GM23338 (cell line): ENCODE data around the gene PRAC2. TPM values are rescaled to one million over a fixed set of nuclear protein-coding genes. Genes with fewer than 3 reads are reported as not detected.

Experiments used
- ATAC-seq: fragments of 200-7000 bp; cut with Tn5 transposase; 3 replicates; pipeline ENCODE4 v1.9.1; 2020
- DNase-seq: peaks from one replicate; pipeline ENCODE4 v3.0.0-alpha.2; 2015; ENCODE audit warnings: low spot score
- H2AFZ ChIP-seq: fragments of 200-600 bp; sonication (generic); 2 replicates; pipeline ENCODE4 v1.8.0; 2016; ENCODE audit warnings: antibody characterized with exemption, mild to moderate bottlenecking, moderate library complexity
- H3F3A ChIP-seq: fragments of 200-600 bp; sonication (generic); replicated peaks from 2 replicates; pipeline ENCODE4 v1.8.0; 2017; ENCODE audit warnings: antibody characterized with exemption, mixed run types, low read depth
- H3K27ac ChIP-seq: fragments of 200-600 bp; sonication (generic); 2 replicates; pipeline ENCODE4 v1.6.1; 2016; ENCODE audit warnings: low read depth
- H3K27me3 ChIP-seq: fragments of 200-600 bp; sonication (generic); 2 replicates; pipeline ENCODE4 v1.8.0; 2016; ENCODE audit warnings: mild to moderate bottlenecking, mixed run types, moderate library complexity; ENCODE audit not compliant: insufficient read depth
- H3K36me3 ChIP-seq: fragments of 200-600 bp; sonication (generic); 2 replicates; pipeline ENCODE4 v1.8.0; 2016; ENCODE audit warnings: mild to moderate bottlenecking; ENCODE audit not compliant: insufficient read depth
- H3K4me1 ChIP-seq: fragments of 200-600 bp; sonication (generic); 2 replicates; pipeline ENCODE4 v1.8.0; 2016; ENCODE audit warnings: mild to moderate bottlenecking, moderate library complexity; ENCODE audit not compliant: insufficient read depth
- H3K4me2 ChIP-seq: fragments of 200-600 bp; sonication (generic); 2 replicates; pipeline ENCODE4 v1.7.1; 2017; ENCODE audit warnings: mixed run types
- H3K4me3 ChIP-seq: fragments of 200-600 bp; sonication (generic); 2 replicates; pipeline ENCODE4 v1.6.1; 2016; ENCODE audit warnings: mixed run types
- H3K79me2 ChIP-seq: fragments of 200-600 bp; sonication (generic); replicated peaks from 2 replicates; pipeline ENCODE4 v1.8.0; 2017; ENCODE audit warnings: mild to moderate bottlenecking; ENCODE audit not compliant: insufficient read depth
- H3K9me2 ChIP-seq: fragments of 200-600 bp; sonication (generic); 2 replicates; pipeline ENCODE4 v1.8.0; 2017; ENCODE audit not compliant: insufficient read depth
- H4K20me1 ChIP-seq: fragments of 200-600 bp; sonication (generic); replicated peaks from 2 replicates; pipeline ENCODE4 v1.8.0; 2017; ENCODE audit warnings: mild to moderate bottlenecking; ENCODE audit not compliant: insufficient read depth
- H3K27ac Mint-ChIP-seq: 2 replicates; pipeline ENCODE4 v1.8.0; 2020; ENCODE audit warnings: inconsistent platforms, mild to moderate bottlenecking, moderate library complexity, mixed read lengths
- H3K27me3 Mint-ChIP-seq: 3 replicates; pipeline ENCODE4 v1.8.0; 2022; ENCODE audit warnings: low read depth, mild to moderate bottlenecking, moderate library complexity, mixed read lengths, inconsistent platforms; ENCODE audit not compliant: insufficient read depth, poor library complexity
- H3K36me3 Mint-ChIP-seq: 3 replicates; pipeline ENCODE4 v1.8.0; 2021; ENCODE audit warnings: low read depth, mild to moderate bottlenecking, inconsistent platforms, moderate library complexity, mixed read lengths
- H3K4me1 Mint-ChIP-seq: 3 replicates; pipeline ENCODE4 v1.8.0; 2020; ENCODE audit warnings: mild to moderate bottlenecking, inconsistent platforms, mixed read lengths
- H3K4me3 Mint-ChIP-seq: 3 replicates; pipeline ENCODE4 v1.8.0; 2021; ENCODE audit warnings: moderate library complexity, mild to moderate bottlenecking, inconsistent platforms, mixed read lengths
- H3K9me3 Mint-ChIP-seq: 3 replicates; pipeline ENCODE4 v1.8.0; 2020; ENCODE audit warnings: moderate library complexity, mild to moderate bottlenecking, inconsistent platforms, mixed read lengths
- EZH2 ChIP-seq: fragments of 200-600 bp; sonication (generic); IDR thresholded peaks from one replicate; pipeline ENCODE4 v1.8.0; 2017; ENCODE audit warnings: antibody characterized with exemption, mild to moderate bottlenecking, low read depth; ENCODE audit not compliant: unreplicated experiment
- polyA plus RNA-seq: library from polyadenylated mRNA; unstranded; fragments of >200 nt; fragmentation: Nextera tagmentation; extraction: Ambion mirVana; gene quantifications from 2 replicates; pipeline ENCODE4 v1.2.1, GENCODE V29; 2016
- total RNA-seq: library from RNA; depleted of rRNA; stranded (reverse); fragments of >200 nt; shearing (Covaris generic); gene quantifications from 2 replicates; pipeline ENCODE4 v1.2.3, GENCODE V29; 2014
- TF ChIP-seq, protein P1 (sequence below): fragments of 250-450 bp; sonication (Bioruptor Pico); IDR thresholded peaks from 2 replicates; pipeline ENCODE4 v1.5.0; 2020; ENCODE audit warnings: mild to moderate bottlenecking, moderate library complexity

PRAC2 gene
- total and polyA plus RNA-seq, 2 experiments from 2014 or later: not detected

DNA sequence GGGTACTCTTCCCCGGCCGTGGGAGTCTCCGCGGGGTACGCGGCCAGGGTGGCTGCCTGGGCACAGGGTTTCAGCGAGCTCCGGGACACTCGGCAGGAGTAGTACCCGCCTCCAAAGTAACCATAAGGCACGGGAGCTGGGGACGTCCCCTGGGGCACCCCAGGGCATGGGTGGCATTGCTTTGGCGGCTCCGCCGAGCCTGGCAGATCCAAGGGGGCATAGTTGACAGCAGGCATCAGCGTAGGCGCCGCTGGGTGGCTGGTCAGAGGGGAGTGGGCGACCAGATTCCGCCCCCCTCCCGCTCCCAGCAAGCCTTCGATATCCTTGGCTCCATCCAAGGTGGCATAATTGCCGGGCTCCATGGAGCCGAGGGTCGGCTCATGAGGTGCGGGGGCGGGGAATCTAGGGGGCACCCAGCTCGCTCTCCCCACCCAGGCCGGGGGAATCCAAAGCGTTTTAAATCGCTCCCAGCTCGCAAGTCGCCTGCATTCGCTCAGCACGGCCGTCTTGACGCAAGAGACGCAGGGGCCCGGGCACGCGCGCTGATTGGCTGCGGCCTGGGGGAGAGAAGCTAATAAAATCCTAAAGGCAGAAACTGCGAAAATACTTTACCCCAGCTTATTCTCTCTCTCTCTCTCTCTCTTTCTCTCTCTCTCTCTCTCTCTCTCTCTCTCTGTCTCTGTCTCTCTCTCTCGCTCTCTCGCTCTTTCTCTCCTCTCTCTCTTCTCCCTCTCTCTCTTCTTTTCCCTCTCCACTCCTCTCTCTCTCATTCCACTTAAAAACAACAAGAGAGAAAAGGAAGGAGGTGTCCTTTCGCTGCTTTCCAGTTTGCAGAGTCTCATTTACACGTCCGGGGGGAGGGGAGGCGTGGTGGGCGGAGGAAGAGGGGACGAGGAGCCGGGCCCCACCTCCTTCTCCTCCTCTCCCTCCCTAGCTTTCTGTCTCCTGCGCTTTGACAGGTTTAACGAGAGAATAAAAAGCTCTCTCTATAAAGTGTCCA lies 5.5 kb downstream of the PRAC2 start, which contains the start of gene HOXB13:
TSS of gene HOXB13 (minus strand) at position 519 of the 1,000 bp plus-strand sequence. CDS start at position 362, 157 bp downstream.
- peak; percentile 13 for ATAC-seq
- Histone ChIP-seq H4K20me1 (peaks cover 68% of the 10 kb centered on the region), H3K4me3 (peak within 1 kb of the TSS; percentile 50), H3K27ac (no peak within 1 kb of the TSS), H3K9me2 (no peaks in the 10 kb centered on the region), H3K79me2 (no peaks in the 10 kb centered on the region), H2AFZ (no peak within 1 kb of the TSS), H3K4me1 (peaks cover 27% of the 10 kb centered on the region; the same call in 1 of the 2 replicates), H3K36me3 (no peaks in the 10 kb centered on the region), H3K4me2 (peak within 1 kb of the TSS; percentile 78), H3K27me3 (peaks cover 100% of the 10 kb centered on the region), H3F3A (peaks cover 37% of the 10 kb centered on the region)
- H3K27me3 Mint-ChIP-seq: peaks cover 100% of the 10 kb centered on the region
- H3K36me3 Mint-ChIP-seq: peaks cover 3% of the 10 kb centered on the region; the same call in 2 of the 3 replicates
- H3K27ac Mint-ChIP-seq: no peak within 1 kb of the TSS
- peak; percentile 77 for DNase-seq
- peaks cover 22% of the 10 kb centered on the region for H3K4me1 Mint-ChIP-seq
- peak; percentile 79 for TF ChIP-seq EZH2
- TF ChIP-seq, protein P1, sequence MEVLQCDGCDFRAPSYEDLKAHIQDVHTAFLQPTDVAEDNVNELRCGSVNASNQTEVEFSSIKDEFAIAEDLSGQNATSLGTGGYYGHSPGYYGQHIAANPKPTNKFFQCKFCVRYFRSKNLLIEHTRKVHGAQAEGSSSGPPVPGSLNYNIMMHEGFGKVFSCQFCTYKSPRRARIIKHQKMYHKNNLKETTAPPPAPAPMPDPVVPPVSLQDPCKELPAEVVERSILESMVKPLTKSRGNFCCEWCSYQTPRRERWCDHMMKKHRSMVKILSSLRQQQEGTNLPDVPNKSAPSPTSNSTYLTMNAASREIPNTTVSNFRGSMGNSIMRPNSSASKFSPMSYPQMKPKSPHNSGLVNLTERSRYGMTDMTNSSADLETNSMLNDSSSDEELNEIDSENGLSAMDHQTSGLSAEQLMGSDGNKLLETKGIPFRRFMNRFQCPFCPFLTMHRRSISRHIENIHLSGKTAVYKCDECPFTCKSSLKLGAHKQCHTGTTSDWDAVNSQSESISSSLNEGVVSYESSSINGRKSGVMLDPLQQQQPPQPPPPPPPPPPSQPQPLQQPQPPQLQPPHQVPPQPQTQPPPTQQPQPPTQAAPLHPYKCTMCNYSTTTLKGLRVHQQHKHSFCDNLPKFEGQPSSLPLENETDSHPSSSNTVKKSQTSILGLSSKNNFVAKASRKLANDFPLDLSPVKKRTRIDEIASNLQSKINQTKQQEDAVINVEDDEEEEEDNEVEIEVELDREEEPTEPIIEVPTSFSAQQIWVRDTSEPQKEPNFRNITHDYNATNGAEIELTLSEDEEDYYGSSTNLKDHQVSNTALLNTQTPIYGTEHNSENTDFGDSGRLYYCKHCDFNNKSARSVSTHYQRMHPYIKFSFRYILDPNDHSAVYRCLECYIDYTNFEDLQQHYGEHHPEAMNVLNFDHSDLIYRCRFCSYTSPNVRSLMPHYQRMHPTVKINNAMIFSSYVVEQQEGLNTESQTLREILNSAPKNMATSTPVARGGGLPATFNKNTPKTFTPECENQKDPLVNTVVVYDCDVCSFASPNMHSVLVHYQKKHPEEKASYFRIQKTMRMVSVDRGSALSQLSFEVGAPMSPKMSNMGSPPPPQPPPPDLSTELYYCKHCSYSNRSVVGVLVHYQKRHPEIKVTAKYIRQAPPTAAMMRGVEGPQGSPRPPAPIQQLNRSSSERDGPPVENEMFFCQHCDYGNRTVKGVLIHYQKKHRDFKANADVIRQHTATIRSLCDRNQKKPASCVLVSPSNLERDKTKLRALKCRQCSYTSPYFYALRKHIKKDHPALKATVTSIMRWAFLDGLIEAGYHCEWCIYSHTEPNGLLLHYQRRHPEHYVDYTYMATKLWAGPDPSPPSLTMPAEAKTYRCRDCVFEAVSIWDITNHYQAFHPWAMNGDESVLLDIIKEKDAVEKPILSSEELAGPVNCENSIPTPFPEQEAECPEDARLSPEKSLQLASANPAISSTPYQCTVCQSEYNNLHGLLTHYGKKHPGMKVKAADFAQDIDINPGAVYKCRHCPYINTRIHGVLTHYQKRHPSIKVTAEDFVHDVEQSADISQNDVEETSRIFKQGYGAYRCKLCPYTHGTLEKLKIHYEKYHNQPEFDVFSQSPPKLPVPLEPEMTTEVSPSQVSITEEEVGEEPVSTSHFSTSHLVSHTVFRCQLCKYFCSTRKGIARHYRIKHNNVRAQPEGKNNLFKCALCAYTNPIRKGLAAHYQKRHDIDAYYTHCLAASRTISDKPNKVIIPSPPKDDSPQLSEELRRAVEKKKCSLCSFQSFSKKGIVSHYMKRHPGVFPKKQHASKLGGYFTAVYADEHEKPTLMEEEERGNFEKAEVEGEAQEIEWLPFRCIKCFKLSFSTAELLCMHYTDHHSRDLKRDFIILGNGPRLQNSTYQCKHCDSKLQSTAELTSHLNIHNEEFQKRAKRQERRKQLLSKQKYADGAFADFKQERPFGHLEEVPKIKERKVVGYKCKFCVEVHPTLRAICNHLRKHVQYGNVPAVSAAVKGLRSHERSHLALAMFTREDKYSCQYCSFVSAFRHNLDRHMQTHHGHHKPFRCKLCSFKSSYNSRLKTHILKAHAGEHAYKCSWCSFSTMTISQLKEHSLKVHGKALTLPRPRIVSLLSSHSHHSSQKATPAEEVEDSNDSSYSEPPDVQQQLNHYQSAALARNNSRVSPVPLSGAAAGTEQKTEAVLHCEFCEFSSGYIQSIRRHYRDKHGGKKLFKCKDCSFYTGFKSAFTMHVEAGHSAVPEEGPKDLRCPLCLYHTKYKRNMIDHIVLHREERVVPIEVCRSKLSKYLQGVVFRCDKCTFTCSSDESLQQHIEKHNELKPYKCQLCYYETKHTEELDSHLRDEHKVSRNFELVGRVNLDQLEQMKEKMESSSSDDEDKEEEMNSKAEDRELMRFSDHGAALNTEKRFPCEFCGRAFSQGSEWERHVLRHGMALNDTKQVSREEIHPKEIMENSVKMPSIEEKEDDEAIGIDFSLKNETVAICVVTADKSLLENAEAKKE: no peak
- H3K9me3 Mint-ChIP-seq: peaks cover 2% of the 10 kb centered on the region; the same call in 2 of the 3 replicates
- H3K4me3 Mint-ChIP-seq: peak within 1 kb of the TSS; percentile 65
